GM19395 (cell line): ENCODE measurements around the gene SLC2A14.
"Not testable (repeated sequence)": the region's sequence is repeated elsewhere in the genome, so short reads cannot be mapped to it uniquely, and the experiment has no call there.

Source experiments
- ATAC-seq: cut with Tn5 transposase; IDR thresholded peaks from one replicate; pipeline ENCODE4 v1.9.1; 2021; ENCODE audit warnings: mild to moderate bottlenecking, moderate library complexity; ENCODE audit not compliant: unreplicated experiment

The SLC2A14 gene

DNA sequence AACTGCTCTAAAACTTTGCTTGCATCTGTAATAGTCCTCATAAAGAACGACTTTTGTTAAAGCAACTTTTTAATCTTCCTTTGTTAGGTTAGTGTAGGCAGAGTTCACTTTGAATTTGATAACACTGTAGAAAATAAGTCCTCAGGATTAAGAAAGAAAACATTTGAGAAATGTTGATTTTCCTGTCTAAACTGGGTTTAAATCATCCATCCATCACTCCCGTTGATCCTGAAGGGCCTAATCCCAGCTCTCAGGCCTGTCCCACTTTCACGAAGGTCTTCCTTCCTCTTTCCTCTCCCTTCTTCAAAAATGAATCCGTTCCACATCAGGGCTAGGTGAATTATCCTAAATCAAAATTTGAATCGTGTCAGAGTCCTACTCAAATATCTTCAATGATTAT lies 36.9 kb downstream of the SLC2A14 start:
- ATAC-seq: no peak

DNA sequence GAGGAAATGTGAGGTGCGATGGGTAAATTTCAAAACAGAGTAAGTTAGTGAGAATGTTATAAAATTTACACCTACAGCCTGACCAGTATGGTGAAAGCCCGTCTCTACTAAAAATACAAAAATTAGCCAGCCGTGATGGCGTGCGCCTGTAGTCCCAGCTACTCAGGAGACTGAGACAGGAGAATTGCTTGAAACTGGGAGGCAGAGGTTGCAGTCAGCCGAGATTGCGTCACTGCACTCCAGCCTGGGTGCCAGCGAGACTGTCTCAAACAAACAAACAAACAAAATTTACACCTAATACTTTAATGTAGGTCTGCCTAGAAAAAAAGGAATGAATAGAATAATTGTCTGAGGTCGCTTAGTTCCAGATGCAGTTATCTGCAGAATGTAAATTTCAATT lies 37.6 kb downstream of the SLC2A14 start:
- ATAC-seq: no peak

DNA sequence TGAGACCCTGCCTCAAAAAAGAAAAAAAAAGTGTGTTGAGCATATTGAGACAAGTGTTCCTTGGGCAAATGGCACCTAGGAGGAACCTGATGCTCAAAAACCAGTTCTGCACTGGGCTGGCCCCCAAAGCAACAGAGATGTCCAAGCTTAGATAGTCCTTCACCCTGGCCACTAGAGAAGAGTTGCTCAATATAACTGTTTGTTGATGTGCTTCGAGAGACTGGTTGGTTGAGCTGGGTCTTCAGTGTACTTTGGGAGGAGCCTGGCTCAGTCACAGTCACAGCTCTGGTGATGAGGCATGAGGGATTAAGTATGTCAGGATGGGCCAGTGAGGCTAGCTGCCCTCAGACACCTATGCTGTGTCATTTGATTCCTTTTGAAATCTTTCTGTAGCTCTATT lies 38.0 kb downstream of the SLC2A14 start:
- no peak for ATAC-seq

DNA sequence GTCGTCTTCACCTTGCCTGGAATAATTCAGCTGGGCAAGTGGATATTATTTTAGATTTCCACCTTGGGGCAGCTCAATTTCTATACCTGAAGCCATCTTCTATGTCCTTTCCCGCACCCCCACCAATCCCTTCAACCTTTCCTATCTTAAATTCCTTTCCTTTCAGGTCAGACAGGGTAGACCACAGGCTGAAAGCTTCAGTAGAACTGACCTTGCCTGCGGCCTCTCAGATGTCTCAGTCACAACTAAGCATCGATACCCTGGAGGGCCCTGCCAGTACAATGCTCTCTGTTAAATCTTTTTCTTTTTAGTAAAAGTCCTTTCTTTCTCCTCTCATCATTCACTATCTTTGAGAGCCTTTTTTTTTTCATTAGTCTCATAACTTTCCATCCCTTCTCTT lies 38.9 kb downstream of the SLC2A14 start:
- ATAC-seq: no peak

DNA sequence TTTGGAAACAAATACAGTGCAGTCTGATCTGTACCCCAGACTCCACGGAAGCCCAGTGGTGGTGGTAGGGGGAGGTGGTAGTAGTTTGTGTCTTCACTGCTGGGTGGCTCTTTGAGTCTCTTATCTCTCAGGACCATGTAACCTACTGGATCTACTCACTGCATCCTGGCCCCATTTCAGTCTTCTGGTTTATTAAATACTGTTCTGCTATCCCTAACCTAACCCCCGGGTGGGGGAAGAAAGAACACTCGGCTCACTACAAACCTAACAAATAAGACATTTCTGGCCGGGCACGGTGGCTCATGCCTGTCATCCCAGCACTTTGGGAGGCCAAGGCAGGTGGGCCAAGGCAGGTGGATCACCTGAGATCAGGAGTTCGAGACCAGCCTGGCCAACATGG lies 39.5 kb downstream of the SLC2A14 start:
- not testable (repeated sequence) for ATAC-seq

DNA sequence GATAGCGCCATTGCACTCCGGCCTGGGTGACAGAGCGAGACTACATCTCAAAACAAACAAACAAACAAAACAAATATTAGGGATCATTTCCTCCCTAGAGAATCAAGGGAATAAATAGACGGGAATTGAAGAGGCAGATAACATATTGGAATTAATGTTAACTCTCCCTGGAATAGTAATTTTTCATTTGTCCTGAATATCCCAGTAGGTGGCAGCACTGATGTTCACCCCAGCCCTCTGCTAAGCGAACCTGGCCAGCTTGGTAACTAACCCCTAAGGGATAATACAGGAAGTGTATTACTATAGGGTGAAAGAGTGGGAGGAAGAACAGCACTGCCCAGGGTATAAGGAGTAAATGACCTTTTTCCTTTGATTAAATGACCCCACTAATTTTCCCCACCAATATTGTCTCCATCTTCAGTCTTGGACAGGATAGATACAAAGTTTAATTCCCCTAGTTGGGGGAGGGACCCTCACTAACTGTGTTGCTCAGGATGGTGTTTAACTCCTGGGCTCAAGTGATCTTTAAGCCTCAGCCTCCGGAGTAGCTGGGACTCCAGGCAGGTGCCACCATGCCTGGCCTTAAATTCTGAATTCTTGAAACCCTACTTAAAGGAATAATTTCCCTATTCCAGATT lies 40.5 kb downstream of the SLC2A14 start:
- peak; percentile 53 for ATAC-seq

DNA sequence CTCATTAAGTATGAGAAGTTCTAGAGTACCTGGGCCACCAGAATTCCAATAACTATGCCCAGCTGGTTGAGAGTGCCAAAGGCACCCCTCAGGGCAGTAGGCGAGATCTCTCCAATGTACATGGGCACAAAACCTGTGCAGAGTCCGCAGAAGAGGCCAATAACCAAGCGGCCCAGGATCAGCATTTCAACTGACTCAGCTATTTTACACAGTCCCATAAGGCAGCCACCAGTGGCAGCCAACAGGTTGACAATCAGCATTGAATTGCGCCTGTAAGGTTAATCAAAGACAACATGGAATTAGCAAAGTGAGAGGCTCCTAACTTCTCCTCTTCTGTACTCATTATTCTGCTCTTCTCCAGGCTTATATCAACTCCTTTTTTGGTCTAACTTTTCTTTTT lies 43.0 kb downstream of the SLC2A14 start:
- not testable (repeated sequence) for ATAC-seq

DNA sequence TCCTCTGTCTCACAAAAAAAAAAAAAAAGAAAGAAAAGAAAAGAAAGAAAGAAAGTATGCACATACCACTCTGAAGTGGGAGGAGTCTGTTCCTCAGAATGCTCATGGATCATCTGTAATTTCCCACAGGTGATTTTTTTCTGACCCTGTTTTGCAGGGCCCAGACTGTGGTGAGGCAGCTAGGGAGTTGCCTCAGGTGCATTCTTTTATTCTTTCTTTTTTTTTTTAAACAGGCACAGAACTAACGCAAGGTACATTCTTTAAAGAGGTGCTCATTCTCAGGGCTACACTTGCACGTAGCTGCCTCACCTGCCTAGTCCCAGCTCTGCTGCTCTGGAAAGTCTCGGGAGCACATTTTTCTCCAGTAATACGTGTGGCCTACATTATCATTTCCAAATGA lies 47.0 kb downstream of the SLC2A14 start:
- not testable (repeated sequence) for ATAC-seq

DNA sequence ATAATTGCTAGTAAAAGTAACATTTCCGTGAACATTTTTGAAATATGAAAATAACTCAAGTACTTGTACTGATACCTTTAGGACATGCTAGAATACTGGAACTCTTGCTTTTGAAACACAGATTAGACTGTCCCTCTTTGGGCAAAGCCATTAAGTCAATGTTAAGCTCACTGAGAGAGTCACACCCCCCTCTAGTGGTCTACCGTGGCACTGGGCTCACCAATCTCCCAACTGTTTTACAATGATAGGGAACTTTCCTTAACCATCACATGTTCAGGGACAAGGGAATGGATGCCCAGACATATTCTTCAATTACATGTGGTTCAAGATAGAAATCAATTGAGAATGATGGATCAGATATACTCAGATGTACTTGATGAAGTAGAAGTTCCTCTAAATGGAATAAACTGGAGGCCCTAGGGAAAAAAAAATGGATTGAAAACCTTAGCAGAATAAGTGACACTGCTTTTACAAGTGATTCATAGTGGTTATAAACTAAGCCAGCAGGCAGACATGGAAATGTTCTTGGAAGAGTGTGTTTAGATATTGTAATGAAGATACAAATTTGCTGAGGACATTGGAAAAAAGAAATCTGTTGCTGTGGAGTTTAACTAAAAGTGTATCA lies 65.7 kb downstream of the SLC2A14 start:
- ATAC-seq: no peak

DNA sequence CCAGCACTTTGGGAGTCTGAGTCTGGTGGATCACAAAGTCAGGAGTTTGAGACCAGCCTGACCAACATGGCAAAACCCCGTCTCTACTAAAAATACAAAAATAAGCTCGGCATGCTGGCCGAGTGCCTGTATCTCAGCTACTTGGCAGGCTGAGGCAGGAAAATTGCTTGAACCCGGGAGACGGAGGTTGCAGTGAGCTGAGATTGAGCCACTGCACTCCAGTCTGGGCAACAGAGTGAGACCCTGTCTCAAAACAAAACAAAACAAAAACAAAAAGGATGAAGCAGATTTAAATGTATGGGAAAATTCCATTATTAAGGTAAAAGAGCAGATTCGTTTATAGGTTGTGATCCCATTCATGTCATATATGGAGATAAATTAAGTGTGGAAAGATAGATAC lies 66.4 kb downstream of the SLC2A14 start:
- ATAC-seq: not testable (repeated sequence)

DNA sequence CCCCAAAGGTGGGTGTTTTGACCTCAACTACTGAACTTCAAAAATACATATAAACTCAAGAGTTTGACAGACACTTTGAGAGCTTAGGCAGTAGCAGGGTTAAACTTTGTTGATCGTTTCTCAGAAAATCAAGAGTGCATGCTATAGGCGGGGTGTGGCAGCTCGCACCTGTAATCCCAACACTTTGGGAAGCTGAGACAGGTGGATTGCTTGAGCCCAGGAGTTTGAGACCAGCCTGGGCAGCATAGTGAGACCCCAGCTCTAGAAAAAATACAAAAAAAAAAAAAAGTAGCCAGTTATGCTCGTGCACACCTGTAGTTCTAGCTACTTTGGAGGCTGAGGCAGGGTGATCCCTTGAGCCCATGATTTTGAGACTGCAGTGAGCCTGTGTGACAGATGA lies 71.3 kb downstream of the SLC2A14 start:
- ATAC-seq: no peak

DNA sequence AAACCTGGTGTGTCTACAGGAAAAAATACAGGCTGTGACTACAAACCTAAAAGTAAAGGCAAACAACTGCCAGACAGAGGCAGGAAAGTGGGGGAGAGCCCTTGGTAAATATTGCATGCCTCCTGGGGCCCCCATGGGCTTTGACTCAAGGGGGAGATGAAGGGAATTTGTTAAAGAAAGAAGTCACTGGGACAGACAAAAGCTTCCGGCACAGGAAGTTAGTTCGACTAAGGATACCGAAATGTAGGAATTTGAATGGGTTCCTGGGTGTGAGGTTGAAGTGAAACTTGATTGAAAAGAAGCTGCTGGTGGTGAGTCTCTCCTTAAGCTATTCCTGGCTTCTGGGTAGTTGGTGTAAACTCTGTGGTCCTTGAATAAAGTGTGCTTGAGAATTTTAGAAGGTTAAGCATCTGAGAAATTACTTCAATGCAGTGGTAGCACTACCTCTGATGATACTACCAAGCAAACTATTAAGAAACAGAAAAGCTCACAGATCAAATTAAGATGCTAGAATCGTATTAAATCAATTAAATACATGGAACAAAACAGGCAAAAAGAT lies 73.9 kb downstream of the SLC2A14 start:
- ATAC-seq: not testable (repeated sequence)

DNA sequence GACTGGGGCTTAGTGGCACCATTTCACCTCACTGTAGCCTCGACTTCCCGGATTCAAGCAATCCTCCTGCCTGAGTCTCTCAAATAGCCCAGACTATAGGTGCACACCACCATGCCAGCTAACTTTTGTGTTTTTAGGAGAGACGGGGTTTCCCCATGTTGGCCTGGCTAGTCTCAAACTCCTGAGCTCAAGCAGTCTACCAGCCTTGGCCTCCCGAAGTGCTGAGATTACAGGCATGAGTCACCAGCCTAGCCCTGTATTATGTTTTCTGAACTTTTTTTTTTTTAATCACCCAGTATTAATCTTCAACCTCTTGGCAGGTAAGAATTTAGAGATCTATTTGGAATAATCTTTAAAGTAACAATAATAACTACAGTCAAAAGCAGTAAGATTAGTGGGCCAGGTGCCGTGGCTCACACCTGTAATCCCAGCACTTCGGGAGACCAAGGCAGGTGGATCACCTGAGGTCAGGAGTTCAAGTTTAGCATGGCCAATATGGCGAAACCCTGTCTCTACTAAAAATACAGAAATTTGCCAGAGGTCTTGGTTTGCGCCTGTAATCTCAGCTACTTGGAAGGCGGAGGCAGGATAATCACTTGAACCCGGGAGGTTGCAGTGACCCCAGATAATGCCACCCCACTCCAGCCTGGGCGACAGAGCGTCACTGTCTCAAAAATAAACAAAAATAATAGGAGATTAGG lies 74.9 kb downstream of the SLC2A14 start:
- no peak for ATAC-seq

DNA sequence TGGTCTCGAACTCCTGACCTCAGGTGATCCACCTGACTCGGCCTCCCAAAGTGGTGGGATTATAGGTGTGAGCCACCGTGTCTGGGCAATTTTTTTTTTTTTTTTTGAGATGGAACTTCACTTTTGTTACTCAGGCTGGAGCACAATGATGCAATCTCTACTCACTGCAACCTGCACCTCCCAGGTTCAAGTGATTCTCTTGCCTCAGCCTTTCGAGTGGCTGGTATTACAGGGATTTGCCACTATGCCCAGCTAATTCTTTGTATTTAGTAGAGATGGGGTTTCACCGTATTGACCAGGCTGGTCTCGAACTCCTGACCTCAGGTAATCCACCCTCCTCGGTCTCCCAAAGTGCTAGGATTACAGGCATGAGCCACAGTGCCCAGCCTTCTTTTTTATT lies 75.4 kb downstream of the SLC2A14 start:
- not testable (repeated sequence) for ATAC-seq

DNA sequence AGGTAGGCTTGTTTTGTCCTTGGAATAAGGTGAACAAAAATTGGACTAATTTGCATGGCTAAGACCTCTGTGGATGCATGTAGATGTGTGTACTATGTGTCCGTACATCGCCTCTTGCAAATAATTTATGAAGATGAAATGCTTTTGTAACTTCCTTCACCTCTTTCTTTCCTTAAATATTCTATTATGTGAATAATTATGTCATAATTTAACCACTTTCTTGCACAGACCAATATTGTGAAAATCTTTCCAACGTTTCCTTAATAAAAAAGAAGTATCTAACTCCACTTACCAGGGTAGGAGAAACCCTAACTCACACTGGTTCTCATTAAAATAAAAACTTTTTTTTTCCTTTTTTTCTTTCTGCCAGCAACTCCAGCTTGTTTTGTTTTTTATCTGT lies 79.5 kb downstream of the SLC2A14 start:
- ATAC-seq: no peak

DNA sequence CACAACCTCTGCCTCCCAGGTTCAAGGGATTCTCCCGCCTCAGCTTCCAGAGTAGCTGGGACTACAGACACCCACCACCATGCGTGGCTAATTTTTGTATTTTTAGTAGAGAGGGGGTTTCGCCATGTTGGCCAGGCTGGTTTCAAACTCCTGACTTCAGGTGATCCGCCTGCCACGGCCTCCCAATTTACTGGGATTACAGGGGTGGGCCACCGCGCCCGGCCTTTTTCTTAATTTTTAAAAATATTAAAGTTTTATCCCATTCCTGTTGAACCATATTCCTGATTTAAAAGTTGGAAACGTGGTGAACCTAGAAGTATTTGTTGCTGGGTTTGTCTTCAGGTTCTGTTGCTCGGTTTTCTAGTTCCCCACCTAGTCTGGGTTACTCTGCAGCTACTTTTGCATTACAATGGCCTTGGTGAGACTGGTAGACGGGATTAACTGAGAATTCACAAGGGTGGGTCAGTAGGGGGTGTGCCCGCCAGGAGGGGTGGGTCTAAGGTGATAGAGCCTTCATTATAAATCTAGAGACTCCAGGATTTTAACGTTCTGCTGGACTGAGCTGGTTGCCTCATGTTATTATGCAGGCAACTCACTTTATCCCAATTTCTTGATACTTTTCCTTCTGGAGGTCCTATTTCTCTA lies 83.7 kb downstream of the SLC2A14 start, which contains the start of gene NANOG:
NANOG (plus strand) TSS at position 519 of the 645 bp plus-strand sequence. CDS start 213 bp downstream, outside the sequence.
- ATAC-seq: not testable (repeated sequence)

DNA sequence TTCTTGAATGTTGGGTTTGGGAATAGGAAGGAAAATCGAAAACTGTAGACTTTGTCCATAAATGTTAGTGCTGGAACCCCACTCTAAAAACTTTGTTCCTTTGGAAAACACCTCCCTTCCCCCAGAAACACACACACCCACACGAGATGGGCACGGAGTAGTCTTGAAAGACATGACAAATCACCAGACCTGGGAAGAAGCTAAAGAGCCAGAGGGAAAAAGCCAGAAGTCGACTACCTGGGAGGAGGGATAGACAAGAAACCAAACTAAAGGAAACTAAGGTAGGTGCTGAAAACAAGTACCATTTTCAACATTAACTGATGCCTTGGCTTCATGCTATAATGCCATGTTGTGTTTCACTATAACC lies 84.4 kb downstream of the SLC2A14 start:
- no peak for ATAC-seq

DNA sequence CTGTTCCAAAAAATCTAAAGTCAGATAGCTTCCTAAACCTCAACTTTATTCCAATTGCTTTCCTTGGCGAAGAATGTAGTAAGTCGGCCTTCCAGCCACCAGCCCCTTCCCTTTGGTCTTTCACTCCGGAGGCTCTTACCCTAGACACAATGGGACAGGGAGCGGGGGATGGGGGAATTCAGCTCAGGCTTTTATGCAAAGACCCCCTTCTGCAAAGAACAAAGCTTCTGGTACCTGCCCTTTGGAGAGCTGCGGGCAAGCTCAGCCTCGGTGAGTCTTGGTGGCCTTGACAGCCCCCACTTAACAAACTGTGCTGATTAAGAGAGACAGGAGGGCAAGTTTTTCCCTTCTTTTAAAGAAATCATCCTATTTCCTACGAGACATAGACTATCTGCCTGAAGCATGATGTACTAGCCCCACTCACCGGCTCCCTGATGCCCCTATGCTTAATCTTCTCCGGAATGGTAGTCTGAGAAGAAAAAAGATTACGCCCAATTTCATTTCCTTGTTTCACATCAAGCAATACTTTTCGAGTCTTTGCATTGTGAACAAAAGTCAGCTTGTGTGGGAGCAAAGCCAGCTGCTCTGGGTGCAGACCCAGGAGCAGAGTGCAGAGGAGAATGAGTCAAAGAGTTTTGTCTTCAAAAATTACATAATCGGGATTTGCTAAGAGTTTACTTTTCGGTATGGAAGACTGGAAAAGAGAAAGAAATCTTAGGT lies 85.0 kb downstream of the SLC2A14 start:
- no peak for ATAC-seq

DNA sequence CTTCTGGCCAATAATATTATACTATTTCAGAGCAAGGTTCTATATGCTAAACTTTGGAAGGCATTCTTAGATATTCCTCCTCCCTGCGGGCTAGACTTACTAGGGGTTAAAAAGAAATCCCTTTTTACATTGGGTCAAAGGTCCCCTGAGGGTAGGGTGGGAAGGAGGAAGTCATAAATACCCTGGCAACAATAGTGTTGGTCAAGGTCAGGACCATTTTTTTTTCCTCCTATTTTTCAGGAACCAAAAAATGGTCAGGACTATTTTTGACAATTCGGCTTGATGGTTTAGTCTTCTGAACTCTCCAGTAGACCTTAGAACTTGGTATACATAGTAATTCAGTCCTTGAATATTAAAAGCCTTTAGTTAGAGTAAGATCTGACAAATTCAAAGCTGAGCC lies 88.0 kb downstream of the SLC2A14 start:
- no peak for ATAC-seq

DNA sequence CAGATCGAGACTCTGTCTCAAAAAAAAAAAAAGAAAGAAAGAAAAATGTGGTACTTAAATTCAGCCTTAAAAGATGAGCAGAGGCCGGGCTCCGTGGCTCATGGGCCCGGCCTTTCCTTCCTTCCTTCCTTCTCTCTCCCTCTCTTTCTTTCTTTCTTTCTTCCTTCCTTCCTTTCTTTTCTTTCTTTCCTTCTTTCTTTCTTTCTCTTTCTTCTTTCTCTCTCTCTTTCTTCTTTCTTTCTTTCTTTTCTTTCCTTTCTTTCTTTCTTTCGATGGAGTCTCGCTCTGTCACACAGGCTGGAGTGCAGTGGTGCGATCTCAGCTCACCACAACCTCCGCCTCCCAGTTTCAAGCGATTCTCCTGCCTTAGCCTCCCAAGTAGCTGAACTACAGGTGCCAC lies 89.3 kb downstream of the SLC2A14 start:
- ATAC-seq: not testable (repeated sequence)

DNA sequence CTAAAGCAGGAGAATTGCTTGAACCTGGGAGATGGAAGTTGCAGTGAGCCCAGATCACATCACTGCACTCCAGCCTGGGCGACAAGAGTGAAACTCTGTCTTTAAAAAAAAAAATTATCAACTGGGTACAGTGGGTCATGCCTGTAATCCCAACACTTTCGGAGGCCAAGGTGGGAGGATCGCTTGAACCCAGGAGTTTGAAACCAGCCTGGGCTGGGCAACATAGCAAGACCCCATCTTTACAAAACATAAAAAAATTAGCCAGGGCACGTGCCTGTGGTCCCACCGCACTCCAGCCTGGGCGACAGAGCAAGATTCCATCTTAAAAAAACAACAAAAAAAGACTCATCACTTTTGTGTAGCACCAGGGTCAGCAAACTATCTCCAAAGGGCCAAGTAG lies 90.7 kb downstream of the SLC2A14 start:
- no peak for ATAC-seq
